ENCODE results near the gene NBPF20.
A peak's percentile ranks its signal among the peaks of the same experiment; 100 is the strongest.
"Not testable (repeated sequence)": the region's sequence is repeated elsewhere in the genome, so short reads cannot be mapped to it uniquely, and the experiment has no call there.

NBPF20 gene, protein sequence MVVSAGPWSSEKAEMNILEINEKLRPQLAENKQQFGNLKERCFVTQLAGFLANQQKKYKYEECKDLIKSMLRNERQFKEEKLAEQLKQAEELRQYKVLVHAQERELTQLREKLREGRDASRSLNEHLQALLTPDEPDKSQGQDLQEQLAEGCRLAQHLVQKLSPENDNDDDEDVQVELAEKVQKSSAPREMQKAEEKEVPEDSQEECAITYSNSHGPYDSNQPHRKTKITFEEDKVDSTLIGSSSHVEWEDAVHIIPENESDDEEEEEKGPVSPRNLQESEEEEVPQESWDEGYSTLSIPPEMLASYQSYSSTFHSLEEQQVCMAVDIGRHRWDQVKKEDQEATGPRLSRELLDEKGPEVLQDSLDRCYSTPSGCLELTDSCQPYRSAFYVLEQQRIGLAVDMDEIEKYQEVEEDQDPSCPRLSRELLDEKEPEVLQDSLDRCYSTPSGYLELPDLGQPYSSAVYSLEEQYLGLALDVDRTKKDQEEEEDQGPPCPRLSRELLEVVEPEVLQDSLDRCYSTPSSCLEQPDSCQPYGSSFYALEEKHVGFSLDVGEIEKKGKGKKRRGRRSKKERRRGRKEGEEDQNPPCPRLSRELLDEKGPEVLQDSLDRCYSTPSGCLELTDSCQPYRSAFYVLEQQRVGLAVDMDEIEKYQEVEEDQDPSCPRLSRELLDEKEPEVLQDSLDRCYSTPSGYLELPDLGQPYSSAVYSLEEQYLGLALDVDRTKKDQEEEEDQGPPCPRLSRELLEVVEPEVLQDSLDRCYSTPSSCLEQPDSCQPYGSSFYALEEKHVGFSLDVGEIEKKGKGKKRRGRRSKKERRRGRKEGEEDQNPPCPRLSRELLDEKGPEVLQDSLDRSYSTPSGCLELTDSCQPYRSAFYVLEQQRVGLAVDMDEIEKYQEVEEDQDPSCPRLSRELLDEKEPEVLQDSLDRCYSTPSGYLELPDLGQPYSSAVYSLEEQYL (N-terminal part only)

GRCh38 chr1:145425436-145426029, at the start of gene NBPF20:
NBPF20 (minus strand) TSS chr1:145425603; CDS start chr1:145405272, 20,331 bp downstream.
- peak; percentile 68 for DNase-seq (ENCODE audit: low read depth)

DNA sequence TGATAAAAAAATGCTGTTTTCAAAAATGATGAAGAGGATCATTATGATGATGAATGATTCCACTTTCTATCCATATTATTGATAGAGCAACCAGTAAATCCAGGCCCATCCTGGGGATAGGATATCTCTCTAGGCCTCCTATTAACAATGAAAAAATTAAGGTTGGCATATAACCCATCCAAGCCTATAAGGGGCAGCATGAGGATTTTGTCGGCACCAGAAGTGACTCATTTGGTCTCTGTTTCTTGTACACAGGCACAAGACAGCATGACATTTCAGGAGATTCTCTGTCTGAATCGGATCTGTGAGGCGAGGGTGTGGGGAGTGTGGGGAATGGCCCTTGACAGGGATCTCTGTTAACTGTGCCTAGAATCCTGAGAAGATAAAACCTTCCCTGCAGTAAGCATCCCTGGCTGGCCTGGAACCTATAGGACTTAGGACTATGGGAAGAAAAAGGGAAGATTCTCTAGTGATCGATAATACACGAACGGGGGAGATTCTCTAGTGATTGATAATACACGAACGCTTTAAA, 49.5 kb upstream of the NBPF20 start:
- not testable (repeated sequence) for DNase-seq (ENCODE audit: low read depth)

GRCh38 chr1:145472731-145473130, 47.3 kb upstream of the NBPF20 start:
- DNase-seq (ENCODE audit: low read depth) = not testable (repeated sequence)

GRCh38 chr1:145471365-145471764, 46.0 kb upstream of the NBPF20 start:
- DNase-seq (ENCODE audit: low read depth) = not testable (repeated sequence)

GRCh38 chr1:145465405-145466144, 40.2 kb upstream of the NBPF20 start:
- peak; percentile 53 for DNase-seq (ENCODE audit: low read depth)

DNA sequence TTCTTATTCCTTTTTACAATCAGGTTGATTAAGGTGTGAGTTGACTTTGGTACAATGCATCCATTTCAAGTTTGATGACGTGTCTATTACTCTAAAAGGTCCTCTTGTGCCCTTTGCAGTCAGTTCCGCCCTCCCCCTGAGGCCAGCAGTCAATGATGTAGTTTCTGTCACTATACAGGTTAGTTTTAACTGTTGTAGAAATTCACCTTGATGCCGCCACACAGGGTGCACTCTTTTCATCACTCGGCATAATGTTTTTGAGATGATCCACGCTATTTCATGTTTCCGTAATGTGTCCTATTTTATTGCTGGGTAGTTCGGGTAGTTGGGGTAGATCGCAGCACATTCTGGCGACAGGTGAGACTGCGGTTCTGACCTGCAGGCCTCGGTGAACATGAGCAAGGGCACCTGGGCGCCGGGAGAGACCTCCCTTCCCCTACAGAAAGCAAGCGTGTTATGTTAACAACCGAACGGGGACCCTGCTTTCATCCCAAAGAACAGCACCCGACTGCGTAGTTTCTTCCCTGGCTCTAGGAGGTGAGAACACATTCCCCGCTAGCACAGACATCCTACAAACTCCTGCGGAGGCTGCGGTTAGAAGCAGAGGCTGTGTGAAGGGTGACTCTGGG, 39.4 kb upstream of the NBPF20 start:
- DNase-seq (ENCODE audit: low read depth) = not testable (repeated sequence)

DNA sequence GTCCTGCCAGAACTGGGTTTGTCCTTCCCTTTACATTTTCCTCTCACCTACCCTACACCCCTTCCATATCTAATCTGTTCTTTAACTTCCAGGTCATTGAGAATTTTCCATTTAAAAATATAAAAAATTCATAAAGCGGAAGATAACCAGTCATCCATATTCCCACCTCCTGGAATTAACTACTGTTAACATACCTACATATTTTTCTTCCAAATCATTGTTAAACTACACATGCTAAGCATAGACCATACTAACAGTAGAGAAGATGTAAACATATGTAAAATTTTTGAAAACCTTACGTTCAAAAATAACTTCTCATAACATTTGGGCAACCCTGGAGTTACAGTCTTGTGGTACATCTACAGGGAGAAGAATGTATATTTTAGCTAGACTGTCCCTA, 38.6 kb upstream of the NBPF20 start:
- DNase-seq (ENCODE audit: low read depth) = not testable (repeated sequence)

GRCh38 chr1:145460684-145461083, 35.3 kb upstream of the NBPF20 start:
- DNase-seq (ENCODE audit: low read depth) = not testable (repeated sequence)

DNA sequence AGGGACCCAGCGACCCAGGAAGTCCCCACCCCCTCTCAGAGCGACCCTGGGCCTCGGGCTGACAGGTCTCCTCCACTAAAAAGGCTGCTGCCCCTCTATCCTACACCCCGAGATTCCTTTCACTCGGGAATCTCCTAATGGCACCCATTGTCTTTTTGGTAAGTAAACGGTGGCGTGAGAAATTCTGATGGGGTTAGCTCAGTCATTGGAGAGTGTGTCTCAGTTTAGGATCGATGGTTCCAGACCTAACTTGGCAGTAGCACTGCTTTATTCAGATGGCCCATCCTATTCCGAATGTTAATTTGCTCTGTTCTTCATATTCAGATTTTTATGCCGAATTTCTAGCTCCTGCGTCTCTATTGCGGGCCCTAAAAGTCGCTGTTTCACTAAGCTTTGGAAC, 34.6 kb upstream of the NBPF20 start:
- DNase-seq (ENCODE audit: low read depth) = not testable (repeated sequence)

- not testable (repeated sequence) for DNase-seq (ENCODE audit: low read depth)
These were observed 34.2 kb upstream of the NBPF20 start for GRCh38 chr1:145459591-145459990.

DNA sequence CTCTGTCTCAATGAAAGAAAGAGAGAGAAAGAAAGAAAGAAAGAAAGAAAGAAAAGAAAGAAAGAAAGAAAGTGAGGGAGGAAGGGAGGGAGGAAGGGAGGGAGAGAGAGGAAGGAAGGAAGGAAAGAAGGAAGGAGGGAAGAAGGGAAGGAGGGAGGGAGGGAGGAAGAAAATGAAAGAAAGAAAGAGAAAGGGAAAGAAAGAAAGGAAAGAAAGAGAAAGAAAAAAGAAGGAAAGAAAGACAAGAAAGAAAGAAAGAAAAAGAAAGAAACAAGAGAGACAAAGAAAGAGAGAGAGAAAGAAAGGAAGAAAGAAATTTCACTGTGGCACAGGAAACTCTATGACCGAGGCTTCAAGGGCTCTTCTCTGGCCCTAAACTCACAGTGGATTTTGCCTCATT, 33.7 kb upstream of the NBPF20 start:
- not testable (repeated sequence) for DNase-seq (ENCODE audit: low read depth)

- DNase-seq (ENCODE audit: low read depth) = not testable (repeated sequence)
These were observed 29.4 kb upstream of the NBPF20 start for GRCh38 chr1:145454824-145455177.

DNA sequence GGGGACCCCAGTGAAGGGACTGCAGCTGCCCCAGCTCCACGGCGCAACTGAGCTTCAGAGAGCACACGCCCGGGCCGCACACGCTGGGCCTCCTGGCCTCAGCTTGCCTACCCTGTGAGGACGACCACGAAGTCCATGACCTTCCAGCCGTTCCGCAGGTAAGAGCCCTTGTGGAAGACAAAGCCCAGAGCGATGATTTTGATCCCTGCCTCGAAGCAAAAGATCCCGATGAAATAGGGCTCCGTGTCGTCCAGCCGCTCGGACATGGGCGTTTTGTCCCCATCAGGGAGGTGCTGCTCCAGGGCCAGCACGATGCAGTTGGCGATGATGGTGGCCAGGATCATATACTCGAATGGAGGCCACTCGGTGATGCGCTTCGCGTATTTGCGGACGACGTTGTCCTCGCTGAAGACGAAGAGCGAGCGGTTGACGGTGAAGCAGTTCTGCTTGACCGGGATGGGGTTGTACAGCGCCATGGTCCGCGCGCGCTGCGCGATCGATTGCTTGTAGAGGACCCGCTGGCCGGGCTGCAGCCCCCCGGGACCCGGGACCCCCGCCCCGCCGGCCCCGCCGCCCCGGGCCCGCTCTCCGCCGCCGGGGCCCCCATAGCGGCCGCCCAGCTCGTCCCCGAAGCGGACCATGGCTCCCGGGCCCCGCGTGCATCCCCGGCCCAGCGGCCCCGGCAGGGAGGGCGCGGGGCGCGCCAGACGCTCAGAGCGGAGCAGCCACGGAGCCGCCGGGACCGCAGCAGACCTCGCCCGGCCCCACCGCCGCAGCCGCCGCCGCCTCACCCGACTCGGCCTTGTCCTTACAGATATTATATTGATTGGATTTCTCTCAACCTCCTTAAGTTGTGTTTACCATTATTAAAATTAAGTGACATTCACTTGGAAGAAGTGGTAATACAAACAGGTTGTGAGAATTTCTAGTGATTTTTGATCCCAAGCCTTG, 28.7 kb upstream of the NBPF20 start:
- DNase-seq (ENCODE audit: low read depth) = not testable (repeated sequence)

GRCh38 chr1:145452506-145452905, 27.1 kb upstream of the NBPF20 start:
- DNase-seq (ENCODE audit: low read depth) = not testable (repeated sequence)

DNA sequence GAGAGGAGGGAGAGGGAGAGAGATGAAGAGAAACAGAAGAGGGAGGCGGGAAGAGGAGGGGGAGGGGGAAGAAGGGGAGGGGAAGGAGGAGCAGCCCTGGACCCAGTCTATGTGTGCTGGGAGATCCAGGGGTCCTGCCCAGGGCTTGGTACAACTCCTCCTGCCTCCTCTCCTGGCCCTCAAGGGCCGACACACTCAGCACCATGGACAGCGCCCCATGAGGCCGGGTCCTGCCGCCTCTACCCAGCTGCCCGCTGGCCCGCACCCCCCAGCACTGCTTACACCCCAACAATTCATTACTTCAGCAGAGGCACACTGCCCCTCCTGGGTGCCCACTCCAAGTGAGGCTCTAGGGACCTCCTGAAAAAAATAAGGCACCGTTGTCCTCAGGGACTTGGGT, 26.5 kb upstream of the NBPF20 start:
- DNase-seq (ENCODE audit: low read depth) = not testable (repeated sequence)

- DNase-seq (ENCODE audit: low read depth) = not testable (repeated sequence)
These were observed 19.8 kb upstream of the NBPF20 start for GRCh38 chr1:145445219-145445618.

GRCh38 chr1:145442340-145442739, 16.9 kb upstream of the NBPF20 start:
- not testable (repeated sequence) for DNase-seq (ENCODE audit: low read depth)

GRCh38 chr1:145431363-145432256, 6.2 kb upstream of the NBPF20 start:
- DNase-seq (ENCODE audit: low read depth) = not testable (repeated sequence)

Measured in stimulated activated CD8-positive, alpha-beta memory T cell treated with anti-CD3 and anti-CD28 coated beads, Interleukin-12 subunit alpha, Interleukin-12 subunit beta, amount 100 ng/mL, for 1 hour (primary cell).